Activated T-helper 2 cell treated with anti-CD3 and anti-CD28 coated beads, Interferon-gamma antibody, Interleukin-2, Interleukin-4, amounts not matched to agents 10 μg/mL and 5 μg/mL and 100 μg/mL, durations not matched to agents 14 hours and 24 hours and 36 hours (primary cell): ENCODE results near the gene NLRP3. TPM values are rescaled to one million over a fixed set of nuclear protein-coding genes. Genes with fewer than 3 reads are reported as not detected.

Source experiments
- total RNA-seq: library from RNA; stranded (reverse); gene quantifications from 2 replicates; pipeline ENCODE4 v1.2.3, GENCODE V29; 2022

NLRP3 gene
- total RNA-seq, 1 donor from 2014 or later: 0.09 TPM

Other genes starting within 250 kb of the NLRP3 start
- gene ZNF124, start 244.2 kb upstream of the NLRP3 start, total RNA-seq: 14.0 and 16.9 TPM in 2 replicates
- gene VN1R5, start 160.1 kb upstream of the NLRP3 start, total RNA-seq: not detected in 2 replicates
- 19.2 and 19.4 TPM in 2 replicates for gene ZNF496, start 84.3 kb upstream of the NLRP3 start, total RNA-seq
- gene OR2B11, start 41.9 kb downstream of the NLRP3 start, total RNA-seq: not detected in 2 replicates
- gene OR2C3, start 120.3 kb downstream of the NLRP3 start, total RNA-seq: not detected in 2 replicates
- 0.43 and 0.48 TPM in 2 replicates for gene GCSAML, start 133.0 kb downstream of the NLRP3 start, total RNA-seq
- not detected in 2 replicates for gene OR2G2, start 172.2 kb downstream of the NLRP3 start, total RNA-seq
- not detected in 2 replicates for gene OR2G3, start 189.4 kb downstream of the NLRP3 start, total RNA-seq